GM18511 (cell line): ENCODE data around the gene ACTN2.
A peak's percentile ranks its signal among the peaks of the same experiment; 100 is the strongest.
"Not testable (repeated sequence)": the region's sequence is repeated elsewhere in the genome, so short reads cannot be mapped to it uniquely, and the experiment has no call there.

Source experiments
- ATAC-seq: cut with Tn5 transposase; IDR thresholded peaks from one replicate; pipeline ENCODE4 v1.9.1; 2021; ENCODE audit warnings: mild to moderate bottlenecking, moderate library complexity; ENCODE audit not compliant: unreplicated experiment

The ACTN2 gene

GRCh38 chr1:236685917-236686814 lies at the start of gene ACTN2:
Gene ACTN2, plus strand, starts transcription at chr1:236686499. Its CDS starts 175 bp downstream, at chr1:236686674.
- ATAC-seq = peak; percentile 87

DNA sequence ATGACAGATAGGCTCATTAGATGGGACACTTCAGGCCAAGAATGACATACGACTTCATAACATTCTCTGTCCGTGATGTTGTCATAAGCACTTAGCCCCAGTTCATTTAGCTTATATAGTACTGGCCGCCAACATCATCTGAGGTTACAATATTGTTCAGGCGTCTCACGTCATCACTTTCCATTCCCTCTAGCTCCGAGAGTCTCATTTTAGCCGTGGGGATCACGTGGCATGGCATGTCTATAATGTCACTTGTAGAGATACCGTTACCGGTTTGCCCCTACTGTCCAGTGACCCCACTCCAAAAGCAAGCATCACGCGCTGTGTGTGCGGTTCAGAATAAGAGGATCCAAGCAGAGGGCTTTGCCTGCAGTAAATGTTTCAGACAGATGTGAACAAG lies 47.4 kb upstream of the ACTN2 start:
- ATAC-seq = no peak

GRCh38 chr1:236639686-236640085 lies 46.6 kb upstream of the ACTN2 start:
- no peak for ATAC-seq

DNA sequence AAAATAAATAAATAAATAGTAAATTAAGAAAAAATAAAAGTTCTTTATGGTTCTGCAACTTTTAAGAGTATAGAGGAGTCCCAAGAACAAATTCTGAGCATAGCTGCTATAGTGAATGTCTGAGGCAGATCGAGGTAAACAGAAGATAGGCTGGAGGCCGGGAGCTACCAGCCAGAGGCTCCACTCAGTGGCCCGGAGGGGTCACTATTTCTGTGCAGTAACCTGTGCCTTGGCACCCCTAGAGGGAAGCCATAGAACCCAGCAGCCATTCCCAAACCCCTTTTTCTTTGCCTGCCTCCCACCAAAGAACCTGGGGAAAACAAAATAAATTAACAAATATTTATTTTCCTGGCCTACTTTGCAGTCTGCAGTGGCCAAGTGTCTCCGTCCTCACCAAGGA lies 43.5 kb upstream of the ACTN2 start:
- ATAC-seq = no peak

GRCh38 chr1:236645016-236645680 lies 41.2 kb upstream of the ACTN2 start:
- ATAC-seq = no peak

- no peak for ATAC-seq
These were observed 31.8 kb upstream of the ACTN2 start for GRCh38 chr1:236654511-236654910.

DNA sequence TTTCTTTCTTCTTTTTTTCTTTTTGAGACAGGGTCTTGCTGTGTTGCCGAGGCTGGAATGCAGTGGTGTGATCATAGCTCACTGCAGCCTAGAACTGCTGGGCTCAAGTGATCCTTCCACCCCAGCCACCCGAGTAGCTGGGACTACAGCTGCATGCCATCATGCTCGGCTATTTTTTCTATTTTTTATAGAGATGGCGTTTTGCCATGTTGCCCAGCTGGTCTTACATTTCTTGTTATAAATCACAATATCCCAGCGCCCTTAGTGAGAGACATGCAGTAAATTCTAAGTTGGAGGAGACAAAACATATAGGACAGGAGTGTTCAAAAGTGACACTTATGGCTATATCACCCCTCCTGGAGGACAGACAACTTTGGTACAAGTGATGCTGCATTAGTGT lies 31.3 kb upstream of the ACTN2 start:
- no peak for ATAC-seq

GRCh38 chr1:236657398-236657797 lies 28.9 kb upstream of the ACTN2 start:
- ATAC-seq = no peak

DNA sequence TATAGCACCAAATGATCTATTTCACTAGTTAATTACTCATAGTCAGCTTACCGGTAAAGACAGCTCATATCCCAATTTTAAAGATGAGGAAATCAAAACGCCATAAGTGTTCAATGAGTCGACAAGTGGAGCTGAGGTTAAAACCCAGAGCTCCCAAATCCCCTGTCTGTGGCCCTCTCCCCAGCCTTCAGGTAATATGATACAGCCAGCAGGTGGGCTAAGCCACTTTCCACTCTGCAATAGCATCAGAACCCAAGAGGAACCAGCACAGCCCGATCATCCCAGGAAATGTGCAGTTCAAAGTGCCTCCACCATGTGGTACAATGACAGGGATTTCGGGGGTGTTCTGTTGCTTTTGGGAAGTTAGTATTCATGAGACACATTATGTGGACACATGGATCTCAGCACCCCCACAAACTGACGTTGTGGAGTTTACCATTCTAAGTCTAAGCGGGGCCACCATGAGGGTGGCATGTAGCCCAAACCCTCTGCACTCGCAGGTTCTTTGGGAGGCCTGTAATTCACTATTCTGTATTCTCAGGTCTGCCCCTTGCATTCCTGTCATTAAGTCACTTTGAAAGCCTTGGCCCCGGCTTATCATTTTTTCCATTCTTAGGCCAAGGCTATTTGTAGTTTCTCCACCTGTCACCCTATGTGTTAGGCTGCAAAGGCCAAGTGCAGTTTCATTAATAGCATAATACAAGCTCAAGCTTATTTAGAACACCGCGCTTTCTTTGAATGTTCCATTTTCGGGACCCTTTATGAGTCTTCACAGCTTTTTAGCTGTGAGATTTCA lies 26.3 kb upstream of the ACTN2 start:
- no peak for ATAC-seq

DNA sequence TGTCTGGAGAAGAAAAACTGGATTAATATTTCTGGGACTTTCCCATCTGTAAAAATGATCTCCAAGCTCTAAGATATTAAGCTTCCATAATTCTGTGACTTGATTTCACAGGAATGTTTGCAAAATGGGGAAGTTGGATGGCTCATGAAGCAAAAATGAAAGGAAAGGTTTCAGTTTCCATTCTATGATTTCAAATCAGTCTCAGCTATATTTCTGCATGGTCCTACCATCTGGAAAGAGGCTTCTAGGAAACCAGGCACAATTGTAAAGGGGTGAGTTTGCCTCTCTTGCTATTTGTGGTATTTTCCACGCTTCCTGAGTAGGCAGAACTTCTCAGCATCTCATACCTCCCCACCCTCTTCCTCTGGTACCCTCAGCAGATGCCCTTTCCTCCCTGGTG lies 22.4 kb upstream of the ACTN2 start:
- ATAC-seq = no peak

DNA sequence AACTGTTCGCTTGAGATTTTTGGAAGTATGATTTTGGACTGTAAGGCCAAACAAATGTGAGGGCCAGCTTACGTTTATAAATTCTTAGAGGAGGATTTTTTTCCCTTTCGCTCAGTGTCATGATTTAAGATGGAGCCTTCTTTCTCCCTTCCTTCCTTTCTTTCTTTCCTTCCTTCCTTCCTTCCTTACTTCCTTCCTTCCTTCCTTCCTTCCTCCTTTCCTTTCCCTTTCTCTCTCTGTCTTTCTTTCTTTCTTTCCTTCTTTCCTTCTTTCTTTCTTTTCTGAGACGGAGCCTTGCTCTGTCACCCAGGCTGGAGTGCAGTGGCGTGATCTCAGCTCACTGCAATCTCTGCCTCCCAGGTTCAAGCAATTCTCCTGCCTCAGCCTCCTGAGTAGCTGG lies 17.4 kb upstream of the ACTN2 start:
- ATAC-seq = not testable (repeated sequence)

- no peak for ATAC-seq
These were observed 16.2 kb upstream of the ACTN2 start for GRCh38 chr1:236670060-236670459.

- ATAC-seq = no peak
These were observed 12.9 kb upstream of the ACTN2 start for GRCh38 chr1:236673289-236673919.

DNA sequence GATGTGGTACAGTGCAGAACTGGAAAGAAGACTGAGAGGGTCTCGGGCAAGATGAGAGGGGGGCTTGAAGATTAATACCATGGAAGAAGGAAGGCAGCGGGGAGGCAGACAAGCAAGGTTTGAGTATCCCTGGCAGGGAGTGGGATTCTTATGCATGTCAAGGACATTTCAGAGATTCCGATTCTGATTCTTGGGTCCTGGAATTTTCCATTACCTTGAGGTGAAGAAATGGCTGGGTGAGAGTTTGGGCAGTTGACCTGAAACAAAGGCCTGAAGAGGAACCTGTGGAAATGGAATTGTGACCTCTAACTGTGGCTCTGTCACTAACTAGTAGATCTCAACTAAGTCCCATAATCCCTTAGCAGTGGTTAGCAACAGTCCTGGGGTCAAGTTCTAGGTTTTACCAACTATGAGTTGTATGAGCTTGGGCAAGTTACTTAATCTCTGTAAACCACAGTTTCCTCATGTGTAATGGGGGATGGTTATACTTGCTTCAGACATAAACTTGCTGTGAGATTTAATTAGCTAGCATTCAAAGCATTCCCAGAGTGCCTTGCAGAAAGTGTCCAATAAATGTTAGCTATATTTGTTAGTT lies 8.6 kb upstream of the ACTN2 start:
- no peak for ATAC-seq

GRCh38 chr1:236681219-236681618 lies 5.1 kb upstream of the ACTN2 start:
- no peak for ATAC-seq

GRCh38 chr1:236685205-236685916 lies 938 bp upstream of the ACTN2 start:
- ATAC-seq = no peak

DNA sequence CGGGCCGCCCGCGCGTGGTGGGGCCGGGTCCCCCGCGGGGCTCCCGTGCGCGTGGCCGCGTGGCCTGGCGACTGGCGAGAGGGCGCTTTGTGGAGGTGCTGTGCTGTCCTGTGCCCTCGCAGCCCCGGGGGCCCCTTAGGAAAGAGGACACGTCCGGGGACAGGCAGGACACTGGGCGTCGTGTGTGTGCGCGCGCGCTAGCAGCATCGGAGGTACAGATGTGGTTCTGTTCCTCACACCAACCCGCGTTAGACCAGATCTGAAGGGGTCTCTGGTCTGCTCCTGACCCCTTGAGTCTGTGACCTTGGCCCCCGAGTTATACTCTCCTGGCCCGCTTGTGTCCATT lies 489 bp downstream of the ACTN2 start:
- peak; percentile 8 for ATAC-seq

GRCh38 chr1:236687273-236687672 lies 974 bp downstream of the ACTN2 start:
- ATAC-seq = no peak

- no peak for ATAC-seq
These were observed 2.4 kb downstream of the ACTN2 start for GRCh38 chr1:236688705-236689104.
